Dedifferentiated amniotic fluid mesenchymal stem cell (primary cell): ENCODE data around the gene ARHGAP33.

Experiments used
- DNase-seq: peaks from one replicate; pipeline ENCODE4 v3.0.0-alpha.2; 2016; ENCODE audit errors: extremely low spot score

ARHGAP33 gene

GRCh38 chr19:35739275-35740107 is 35.9 kb upstream of the ARHGAP33 start:
- no peak for DNase-seq

- no peak for DNase-seq
These were observed 35.3 kb upstream of the ARHGAP33 start for GRCh38 chr19:35740108-35740422.

DNA sequence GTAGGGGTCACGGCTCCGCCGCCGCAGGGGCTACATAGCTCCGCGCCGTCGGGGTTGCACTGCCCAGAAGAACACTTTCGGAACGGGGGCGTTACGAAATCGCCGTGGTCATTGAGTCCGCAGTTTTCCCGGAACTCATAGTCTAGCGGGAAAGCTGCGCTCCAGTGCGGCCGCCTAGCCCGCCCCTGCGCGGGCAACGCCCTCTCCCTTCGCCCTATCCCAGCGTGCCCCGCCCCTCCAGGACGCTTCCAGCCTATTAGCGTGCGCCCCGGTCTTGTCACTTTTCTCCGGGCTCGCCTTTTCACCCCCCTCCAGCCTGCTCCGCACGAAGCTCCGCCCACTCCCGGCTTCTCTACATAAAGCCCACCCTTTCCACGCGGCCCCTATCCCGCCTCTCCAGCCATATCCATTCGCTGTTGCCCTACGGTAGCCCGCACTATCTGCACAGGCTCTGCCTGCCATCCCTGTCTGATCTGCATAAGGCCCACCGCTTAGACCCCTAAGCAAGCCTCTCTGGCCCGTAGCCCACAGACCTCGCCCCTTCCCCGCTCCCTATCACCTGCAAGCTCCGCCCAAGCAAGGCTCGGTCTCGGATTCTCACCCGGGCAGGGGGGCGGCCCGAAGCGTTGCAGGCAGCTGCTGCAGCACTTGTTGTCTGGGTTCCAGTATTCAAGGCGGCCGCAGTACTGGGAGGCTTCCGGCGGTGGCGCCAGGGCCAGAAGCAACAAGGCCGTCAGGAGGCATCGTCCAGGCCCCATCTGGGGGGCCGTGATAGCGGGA is 34.8 kb upstream of the ARHGAP33 start:
- peak; percentile 94 for DNase-seq

DNA sequence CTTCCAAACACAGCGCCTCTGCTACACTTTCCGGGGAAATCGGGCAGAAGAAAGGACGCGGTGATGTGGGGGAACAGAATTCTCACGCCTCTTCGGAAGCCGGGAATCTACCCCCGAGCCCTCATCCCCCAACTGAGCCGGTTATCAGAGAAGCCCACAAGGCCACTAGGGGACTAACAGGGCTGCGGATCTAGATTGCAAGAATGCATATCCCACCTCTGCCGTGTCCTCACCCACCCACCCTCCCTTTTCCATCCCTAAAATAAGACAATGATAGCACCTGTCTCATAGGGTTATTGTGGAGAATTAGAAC is 34.2 kb upstream of the ARHGAP33 start:
- no peak for DNase-seq

GRCh38 chr19:35742121-35742724 is 33.1 kb upstream of the ARHGAP33 start, which contains the start of gene IGFLR1:
IGFLR1 (minus strand) TSS chr19:35742452; CDS start chr19:35741180, 1,272 bp downstream.
- no peak for DNase-seq

GRCh38 chr19:35743640-35744429 is 31.5 kb upstream of the ARHGAP33 start:
- DNase-seq = no peak

- peak; percentile 98 for DNase-seq
These were observed 30.7 kb upstream of the ARHGAP33 start for GRCh38 chr19:35744430-35745327.

- DNase-seq = peak; percentile 99
These were observed 29.9 kb upstream of the ARHGAP33 start, which contains the start of the genes PSENEN and U2AF1L4 for GRCh38 chr19:35745328-35746086. PSENEN (plus strand) TSS chr19:35745651; CDS start chr19:35745931, 280 bp downstream. U2AF1L4 (minus strand) TSS chr19:35745418; CDS start chr19:35745391, 27 bp downstream.

DNA sequence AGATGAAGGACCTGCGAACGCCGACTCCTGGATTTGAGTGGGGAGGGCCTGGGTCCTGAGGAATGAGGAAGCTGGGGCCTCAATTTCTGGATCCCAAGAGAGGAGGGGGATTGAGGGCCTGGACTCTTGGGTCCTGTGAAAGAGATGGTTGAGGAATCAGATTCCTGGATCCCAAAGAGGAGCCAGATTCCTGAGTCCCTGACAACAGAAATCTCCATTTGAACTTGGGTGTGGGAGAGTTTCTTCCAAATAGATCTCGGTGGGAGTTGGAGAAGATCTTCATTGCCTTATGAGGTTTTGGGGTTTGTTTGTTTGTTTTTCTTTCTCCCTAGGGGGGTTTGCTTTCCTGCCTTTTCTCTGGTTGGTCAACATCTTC is 29.3 kb upstream of the ARHGAP33 start:
- DNase-seq = no peak

GRCh38 chr19:35746531-35746930 is 28.8 kb upstream of the ARHGAP33 start:
- DNase-seq = no peak

GRCh38 chr19:35748106-35749020 is 27.0 kb upstream of the ARHGAP33 start, which contains the start of gene LIN37:
LIN37 (plus strand) TSS chr19:35748576; CDS start chr19:35748725, 149 bp downstream.
- DNase-seq = peak; percentile 100

DNA sequence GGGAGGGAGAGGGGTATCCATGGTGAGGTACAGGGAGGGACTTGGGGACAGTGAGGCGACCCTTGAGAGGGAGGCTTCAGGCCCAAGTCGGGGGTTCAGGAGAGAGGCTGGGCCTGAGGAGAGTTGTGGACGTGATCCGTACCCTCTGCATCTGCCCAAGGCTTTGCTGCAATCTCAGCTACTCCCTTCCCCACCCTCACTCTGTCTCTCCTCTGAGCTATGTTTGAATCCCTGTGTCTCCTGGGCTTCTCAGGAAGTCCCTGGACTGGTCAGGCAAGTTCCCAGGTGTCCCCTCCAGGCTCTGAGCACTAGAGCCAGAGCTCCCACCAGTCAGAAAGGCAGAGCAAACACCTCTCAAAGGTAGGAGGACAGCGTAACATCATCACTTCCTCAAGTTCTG is 25.2 kb upstream of the ARHGAP33 start:
- no peak for DNase-seq

DNA sequence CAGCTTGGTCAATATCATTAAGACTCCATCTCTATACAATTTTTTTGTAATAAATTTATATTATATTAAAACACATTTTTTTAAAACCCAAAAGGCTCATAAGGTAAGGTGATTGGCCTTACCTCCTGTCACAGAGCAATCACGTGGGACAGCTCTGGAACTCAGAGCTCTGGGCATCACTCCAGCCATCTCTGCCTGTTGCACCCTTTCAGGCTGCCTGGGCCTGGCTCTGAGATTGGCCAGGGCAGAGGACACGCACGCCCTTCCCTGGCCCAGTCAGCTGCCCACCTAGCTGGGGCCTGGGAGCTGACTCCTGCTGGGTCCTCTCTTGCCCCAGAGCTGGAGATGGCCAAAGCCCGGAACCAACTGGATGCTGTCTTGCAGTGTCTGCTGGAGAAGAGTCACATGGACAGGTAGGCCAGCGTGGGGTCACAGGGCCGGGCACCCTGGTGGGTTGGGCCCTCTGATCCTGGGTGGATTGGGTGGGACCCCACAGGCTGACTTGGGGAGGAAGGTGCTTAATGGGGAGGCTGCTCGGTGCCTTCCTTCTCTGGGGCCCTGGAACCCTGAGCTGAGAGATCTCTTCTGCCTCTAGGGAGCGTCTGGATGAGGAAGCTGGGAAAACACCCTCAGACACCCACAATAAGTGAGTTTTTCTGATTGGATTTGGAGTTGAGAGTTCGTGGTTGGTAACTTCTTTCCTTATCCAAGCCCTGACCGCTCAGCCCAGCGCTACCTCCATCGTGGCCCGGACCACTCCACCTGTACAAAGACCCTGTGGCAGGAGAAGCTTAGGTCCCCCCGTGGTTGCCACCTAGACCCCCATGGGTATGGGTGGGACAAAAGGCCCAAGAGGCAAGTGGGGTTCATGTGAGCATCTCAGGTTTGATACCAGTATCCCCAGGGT is 23.3 kb upstream of the ARHGAP33 start:
- DNase-seq = no peak

DNA sequence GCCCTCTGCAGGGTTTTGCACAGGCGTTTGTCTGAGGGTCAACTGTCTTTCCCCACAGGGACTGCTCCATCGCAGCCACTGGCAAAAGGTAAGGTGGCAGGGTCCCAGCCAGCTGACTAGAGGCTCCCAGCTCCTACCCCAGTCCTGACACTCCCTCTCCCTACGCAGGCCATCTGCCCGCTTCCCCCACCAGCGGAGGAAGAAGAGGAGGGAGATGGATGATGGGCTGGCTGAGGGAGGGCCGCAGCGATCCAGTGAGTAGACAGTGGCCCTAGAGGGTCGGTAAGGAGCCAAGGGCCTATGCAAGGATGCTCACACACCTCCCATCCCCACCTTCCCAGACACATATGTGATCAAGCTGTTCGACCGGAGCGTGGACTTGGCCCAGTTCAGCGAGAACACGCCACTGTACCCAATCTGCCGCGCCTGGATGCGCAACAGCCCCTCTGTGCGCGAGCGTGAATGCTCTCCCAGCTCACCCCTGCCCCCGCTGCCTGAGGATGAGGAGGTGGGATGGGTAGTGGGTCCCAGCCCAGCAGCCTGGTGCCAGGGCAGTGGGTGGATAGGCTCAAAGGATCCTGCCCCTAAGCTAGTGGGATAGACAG is 22.5 kb upstream of the ARHGAP33 start:
- no peak for DNase-seq

DNA sequence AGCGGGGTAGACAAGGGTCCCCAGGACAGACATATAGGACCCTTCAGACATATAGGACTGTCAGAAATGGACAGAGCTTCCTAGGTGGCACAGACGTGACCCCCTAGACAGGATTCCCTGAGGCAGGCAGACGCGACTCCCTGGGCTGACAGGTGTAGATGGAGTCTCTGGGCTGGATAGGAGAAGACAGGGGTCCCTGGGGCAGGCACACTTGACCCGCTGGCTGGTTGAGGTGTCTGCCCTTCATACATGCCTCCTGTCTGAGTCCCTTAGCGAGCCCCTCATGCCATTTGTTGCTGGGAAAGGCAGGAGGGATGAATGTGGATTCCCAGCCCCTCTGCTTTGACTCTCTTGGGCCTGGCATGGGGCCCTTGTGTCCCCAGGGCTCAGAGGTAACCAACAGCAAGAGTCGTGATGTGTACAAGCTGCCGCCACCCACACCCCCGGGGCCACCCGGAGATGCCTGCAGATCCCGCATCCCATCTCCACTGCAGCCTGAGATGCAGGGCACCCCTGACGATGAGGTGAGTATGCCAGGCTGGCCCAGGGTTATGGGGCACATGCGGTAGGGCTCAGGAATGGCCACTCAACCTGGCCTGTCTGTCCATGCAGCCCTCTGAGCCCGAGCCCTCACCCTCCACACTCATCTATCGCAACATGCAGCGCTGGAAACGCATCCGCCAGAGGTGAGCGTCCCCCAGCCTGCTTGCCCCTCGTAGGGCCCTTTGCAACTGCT is 21.6 kb upstream of the ARHGAP33 start:
- no peak for DNase-seq

DNA sequence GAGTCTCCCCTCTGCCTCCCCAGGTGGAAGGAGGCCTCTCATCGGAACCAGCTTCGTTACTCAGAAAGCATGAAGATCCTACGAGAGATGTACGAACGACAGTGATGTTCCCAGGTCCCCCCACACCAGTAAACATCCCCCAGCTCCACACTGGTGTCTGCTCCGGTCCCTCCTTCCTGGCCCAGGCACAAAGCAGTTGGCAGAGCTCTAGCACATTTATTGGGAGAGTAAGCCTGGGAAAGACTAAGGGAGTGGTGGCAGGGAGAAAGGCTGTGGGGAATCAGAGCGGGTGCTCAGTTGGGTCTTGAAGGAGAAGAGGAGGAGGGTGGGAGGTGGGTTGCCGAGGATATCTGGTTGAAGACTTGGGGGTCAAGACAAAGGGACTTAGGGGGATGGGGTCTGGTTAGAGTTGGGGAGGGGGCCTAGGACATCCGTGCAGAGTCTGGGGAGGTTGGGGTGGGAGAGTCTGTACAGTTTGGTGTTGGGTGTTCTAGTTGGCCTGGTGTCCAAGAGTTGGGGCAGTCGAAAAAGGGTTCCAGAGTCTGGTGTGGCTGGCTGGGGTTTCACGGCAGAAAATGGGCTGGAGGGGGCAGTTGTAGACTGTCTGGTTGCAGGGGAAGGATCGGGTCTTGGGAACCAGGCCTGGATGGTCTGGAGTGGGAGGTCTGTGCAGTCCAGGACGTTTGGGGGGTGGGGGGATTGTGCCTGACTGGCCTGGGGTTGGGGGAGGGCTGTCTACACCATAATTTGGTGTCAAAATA is 20.8 kb upstream of the ARHGAP33 start:
- DNase-seq = no peak
